ENCODE data around the gene SIRPA.

DNA sequence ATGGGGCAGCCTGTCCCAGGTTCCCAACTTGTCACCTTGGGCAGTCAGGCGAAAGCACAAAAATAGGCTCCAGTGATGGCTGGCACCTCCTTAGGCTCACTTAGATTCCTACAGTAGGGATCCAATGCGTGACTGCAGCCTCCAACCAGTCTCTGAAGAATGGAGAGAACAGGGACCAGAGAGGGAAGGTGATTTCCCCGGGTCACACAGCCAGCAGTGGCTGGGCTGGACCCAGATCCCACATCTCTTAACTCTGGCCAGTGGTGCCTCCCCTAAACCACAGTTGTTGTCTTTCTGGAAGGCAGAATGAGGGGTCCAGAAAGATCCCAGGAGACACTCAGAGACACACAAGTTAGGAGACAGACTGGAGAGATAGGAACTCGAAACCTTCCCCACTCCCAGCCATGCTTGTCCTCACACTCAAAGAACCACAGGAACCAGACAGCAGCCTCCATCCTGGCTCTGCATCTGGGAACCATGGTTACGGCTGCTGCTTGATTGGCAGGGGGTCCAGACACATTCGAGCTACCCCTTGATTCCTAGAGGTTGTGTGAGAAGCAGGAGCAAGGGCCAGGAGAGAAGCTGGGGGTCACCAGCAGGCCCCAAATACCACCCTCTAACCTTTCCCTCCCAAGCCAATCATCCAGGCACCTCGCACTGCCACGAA lies 33.1 kb upstream of the SIRPA start:
- TF ChIP-seq, protein P1, sequence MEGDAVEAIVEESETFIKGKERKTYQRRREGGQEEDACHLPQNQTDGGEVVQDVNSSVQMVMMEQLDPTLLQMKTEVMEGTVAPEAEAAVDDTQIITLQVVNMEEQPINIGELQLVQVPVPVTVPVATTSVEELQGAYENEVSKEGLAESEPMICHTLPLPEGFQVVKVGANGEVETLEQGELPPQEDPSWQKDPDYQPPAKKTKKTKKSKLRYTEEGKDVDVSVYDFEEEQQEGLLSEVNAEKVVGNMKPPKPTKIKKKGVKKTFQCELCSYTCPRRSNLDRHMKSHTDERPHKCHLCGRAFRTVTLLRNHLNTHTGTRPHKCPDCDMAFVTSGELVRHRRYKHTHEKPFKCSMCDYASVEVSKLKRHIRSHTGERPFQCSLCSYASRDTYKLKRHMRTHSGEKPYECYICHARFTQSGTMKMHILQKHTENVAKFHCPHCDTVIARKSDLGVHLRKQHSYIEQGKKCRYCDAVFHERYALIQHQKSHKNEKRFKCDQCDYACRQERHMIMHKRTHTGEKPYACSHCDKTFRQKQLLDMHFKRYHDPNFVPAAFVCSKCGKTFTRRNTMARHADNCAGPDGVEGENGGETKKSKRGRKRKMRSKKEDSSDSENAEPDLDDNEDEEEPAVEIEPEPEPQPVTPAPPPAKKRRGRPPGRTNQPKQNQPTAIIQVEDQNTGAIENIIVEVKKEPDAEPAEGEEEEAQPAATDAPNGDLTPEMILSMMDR (IDR thresholded peaks at IDR 0.05): no peak
- no peak for TF ChIP-seq POLR2A (IDR thresholded peaks at IDR 0.05)
